Non-pigmented ciliary epithelial cell (primary cell): Measurements from ENCODE around the gene MFSD2A.
"Not testable (repeated sequence)": the region's sequence is repeated elsewhere in the genome, so short reads cannot be mapped to it uniquely, and the experiment has no call there.

Experiments
- DNase-seq: peaks from one replicate; pipeline ENCODE4 v3.0.0-alpha.2; 2010; ENCODE audit warnings: low read depth

The MFSD2A gene

DNA sequence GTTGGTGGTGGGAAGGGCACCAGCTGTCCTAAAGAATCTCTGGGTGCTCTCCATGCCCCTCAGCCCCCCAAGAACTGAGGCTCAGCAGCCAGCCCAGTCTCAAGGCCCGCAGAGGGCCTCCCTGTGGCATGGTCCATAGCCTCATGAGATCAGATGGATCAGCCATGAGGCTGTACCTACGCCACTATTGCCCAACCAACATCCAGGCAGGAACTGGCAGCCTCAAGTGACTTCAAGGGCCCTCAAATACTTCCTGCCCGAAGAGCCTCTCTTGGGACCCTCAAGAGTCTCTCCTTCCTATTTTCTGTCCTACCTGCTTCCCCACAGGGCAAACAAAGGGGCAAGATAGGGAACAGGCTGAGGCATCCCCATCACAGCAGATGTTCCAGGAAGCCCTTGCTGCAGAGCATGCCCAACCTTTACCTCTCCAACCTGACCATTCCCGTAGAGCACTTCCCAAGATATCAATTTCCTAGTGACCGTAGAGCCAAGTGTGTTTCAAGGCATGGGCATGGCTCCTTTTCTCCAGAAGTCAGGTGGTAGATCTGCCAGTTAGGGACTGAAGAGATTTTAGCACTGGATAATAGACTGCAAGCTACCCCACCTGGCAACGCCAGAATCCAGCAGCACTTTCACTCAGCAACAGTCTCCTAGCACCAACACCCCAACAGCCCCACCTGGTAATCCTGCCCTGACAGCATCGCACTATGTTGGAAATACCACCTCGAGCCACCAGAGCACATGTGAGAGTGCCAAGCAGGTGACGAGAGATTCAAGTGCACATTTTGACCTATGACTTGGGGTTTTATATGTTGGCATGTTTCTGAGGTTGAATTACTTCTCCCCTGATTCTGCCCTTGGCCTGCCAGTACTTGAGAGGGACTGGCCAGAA lies 13.7 kb upstream of the MFSD2A start:
- no peak for DNase-seq

DNA sequence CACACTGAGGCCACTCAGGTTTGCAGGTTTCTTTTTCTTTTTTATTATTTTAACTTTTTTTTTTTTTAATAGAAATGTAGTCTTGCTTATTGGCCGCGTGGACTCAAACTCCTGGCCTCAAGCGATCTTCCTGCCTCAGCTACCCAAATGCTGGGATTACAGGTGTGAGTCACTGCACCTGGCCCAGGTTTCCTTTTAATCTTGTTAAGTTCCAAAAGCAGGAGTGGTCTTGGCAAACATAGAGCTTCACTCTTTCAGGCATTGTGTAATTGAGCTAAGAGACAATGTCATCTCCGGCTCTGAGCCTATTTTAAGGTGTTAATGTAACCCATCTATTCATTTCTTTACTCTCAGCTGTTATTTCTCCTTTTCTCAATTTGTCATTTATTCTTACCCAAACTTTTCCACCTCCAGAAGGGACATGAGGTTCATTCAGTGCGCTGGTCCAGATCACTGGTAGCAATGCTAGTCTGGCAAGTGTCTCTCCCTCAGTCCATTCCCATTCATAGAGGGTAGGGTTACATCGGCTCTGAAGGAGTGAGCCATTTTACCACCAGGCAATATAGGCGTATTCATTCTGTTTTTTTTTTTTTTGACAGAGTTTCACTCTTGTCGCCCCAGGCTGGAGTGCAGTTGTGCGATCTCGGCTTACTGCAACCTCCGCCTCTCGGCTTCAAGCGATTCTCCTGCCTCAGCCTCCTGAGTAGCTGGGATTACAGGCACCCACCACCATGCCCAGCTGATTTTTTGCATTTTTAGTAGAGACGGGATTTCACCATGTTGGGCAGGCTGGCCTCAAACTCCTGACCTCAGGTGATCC lies 11.3 kb upstream of the MFSD2A start:
- no peak for DNase-seq

DNA sequence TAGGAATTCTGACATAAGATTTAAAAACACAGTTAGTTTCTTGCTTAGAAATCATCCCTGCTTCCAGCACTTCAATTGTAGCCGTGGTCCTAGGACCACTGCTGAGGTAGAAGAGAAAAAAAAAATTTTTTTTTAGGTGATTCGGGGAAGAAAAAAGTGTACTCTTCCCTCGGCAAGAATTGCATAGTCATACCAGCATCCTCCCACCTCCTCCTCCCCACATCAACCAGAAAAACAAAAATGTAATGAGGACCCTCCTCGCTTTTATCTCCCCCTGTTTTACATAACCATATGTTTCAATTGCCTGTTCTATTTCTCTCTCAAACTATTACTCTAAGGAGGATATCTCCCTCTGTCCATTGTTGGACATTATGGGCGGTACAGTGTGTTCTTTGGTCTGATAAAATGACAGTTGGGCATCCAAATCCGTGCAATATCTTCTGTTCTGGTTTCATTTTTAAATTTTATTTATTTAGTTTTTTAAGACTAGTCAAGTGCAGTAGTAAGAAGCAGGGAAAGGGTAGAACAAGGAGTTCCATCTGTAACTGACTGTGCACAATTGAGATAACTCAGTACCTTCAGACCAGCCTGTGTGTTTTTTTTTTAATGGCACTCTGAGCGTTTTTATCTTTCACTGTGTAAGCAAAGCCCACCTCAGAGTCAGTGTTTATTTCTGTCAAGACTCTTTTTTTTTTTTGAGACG lies 10.4 kb upstream of the MFSD2A start:
- no peak for DNase-seq

DNA sequence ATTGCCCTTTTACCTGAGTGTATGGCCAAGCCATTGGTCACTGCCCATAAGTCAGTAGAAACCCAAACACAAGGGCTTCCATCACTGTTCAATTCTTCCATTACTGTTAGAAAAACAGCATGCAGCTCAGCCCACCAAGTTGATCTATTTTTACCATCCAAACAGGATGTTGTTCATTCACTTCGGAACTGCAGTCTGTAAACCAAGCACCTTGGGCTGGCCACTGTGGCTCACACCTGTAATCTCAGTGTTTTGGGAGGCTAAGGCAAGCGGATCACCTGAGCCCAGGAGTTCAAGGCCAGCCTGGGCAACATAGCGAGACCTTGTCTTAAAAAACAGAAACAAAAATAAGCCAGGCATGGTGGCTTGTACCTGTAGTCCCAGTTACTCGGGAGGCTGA lies 8.7 kb upstream of the MFSD2A start:
- no peak for DNase-seq

DNA sequence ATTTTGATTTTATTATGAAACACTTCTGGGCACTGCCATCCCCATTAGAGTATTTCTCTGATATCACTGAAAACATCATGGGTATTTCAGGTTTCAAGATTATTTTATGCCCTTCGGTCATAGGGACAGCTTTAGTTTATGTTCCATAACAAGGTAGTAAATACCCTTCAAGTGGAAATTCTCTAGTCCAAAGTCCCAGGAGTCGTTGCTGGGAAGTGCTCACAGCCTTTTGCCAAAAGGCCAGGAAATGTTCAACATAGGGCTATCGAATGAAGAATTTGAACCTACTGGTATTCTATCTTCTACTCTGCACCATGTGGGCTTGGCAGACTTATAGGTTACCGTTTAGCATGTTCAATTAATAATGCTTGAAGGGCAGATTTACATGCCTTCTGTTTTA lies 7.7 kb upstream of the MFSD2A start:
- DNase-seq: no peak

DNA sequence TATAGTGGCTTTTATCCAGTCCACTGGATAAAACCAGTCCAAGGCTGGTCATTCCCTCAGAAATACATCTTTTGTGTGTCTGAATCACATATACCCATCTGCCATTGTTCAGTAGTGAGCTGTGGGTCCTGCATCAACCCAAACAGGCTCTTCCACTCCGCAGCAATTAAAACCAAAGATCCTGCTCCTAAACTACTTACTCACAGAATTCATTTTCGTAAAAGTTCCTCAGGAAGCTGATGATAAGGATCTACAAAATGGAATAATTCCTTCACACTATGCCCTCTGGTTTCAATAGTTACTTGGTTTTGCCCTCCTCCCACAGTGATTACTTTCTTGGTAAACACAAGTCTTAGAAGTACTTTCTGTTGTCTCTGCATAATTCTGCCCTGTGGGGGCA lies 5.1 kb upstream of the MFSD2A start:
- DNase-seq: no peak

DNA sequence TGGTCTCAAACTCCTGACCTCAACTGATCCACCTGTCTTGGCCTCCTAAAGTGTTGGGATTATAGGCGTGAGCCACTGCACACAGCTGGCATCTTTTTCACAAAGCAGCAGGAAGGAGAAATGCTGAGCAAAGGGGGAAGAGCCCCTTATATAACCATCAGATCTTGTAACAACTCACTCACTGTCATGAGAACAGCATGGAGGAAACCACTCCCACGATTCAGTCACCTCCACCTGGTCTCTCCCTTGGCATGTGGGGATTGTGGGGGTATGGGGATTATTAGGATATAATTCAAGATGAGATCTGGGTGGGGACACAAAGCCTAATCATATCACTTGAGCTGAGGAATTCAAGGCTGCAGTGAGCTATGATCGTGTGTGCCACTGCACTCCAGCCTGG lies 3.0 kb upstream of the MFSD2A start:
- no peak for DNase-seq

DNA sequence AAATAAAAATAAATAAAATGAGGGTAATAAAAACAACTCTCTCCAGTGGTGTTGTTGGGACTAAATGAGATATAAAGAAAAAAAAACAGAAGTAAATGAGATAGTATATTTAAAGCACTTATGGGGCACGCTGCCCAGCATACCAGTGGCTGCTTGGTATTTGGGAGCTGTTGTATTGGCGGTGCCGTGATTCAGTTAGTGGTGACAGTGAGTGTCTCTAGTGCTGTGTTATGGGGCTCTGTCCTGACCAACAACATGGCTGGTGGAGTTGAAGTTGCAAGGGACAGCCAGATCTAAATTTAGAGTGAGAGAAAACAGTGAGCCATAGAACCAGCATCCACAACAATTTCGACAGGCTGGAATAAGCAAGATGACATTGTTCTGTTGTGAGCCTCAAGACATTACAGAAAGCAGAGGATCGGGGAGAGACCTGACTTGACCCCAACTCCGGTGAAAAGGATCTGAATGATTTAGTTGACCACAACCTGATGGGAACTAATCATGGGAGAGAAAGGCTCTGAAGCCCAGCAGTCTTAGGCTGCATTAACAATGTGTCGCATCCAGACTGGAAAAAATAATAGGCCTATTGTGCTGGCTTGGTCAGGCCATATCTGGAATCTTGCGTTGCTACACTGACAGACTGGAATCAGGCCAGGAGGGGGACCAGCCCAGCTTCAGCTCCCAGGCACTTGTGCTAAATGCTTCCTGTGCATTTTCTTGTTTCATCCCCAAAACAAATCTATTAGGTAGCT lies 2.4 kb upstream of the MFSD2A start:
- DNase-seq: no peak

DNA sequence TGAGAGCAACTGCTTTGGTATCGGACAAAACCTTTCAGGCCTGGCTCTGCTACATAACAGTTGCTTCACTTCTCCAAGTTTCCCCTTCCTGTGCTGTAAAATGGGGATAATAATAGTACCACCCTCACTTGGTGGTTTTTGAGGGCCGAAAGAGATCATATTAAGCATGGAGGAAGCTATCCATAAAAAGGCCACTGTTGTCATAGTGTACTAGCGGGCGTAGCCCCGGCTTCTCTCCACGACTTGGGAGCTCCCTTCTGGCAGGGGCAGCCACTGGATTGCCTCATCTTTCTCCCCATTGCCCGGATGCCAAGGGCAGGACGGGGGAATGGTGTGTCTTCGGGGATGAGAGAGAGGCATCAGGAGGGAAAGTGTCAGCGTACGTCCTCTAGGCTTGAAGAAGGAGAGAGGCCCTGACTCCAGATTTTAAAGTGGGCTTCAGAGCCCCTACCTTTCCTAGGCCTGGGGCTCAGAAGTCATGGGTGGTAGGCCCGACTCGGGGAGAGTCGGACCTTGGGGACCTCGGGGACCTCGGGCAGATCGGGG lies 548 bp upstream of the MFSD2A start:
- DNase-seq: no peak

DNA sequence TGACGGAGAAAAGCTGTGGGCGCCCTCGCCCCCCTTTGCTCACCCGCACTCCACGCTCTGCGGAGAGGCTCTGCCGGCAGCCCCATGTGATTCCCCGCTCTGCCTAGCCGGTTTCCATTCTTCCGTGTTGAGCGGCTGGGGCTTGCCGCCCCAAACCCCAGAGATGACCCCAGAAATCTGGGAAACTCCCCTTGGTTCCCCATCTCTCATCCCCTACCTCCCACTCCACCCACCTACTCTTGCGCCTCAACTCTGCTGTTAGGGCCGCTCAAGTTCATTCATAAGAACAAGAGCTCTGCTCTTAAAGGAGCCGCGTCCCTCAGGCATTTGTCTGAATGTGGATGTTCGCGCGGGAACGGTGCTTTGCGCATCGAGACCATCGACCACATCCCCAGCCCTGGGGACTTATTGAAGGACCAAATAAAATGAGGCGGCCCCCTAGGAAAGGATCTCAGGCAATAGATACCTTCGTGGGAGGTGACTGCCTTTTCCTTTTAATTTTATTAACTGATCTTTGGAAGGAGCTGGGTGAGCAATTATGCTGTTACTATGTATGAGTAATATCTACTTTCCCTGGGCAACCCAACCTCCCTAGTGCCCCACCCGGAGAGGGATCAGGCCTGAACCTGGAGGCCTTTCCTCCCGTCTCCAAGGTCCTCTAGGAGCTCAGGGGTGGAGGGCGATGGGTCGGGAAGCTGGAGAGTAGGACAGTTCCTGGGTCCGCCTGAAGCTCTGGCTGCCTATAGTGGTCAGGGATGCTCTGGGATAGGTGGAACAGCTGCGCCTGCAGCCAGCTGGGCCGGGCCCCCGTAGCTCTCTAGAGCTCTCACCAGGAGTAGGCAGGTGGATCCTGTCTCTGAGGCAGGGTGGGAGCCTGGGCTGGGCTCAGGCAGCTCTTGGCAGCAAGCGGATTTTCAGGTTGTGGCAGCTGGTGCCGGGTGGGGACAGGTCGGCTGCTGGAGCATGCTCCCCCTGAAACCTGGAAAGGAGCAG lies 898 bp downstream of the MFSD2A start:
- DNase-seq: no peak

DNA sequence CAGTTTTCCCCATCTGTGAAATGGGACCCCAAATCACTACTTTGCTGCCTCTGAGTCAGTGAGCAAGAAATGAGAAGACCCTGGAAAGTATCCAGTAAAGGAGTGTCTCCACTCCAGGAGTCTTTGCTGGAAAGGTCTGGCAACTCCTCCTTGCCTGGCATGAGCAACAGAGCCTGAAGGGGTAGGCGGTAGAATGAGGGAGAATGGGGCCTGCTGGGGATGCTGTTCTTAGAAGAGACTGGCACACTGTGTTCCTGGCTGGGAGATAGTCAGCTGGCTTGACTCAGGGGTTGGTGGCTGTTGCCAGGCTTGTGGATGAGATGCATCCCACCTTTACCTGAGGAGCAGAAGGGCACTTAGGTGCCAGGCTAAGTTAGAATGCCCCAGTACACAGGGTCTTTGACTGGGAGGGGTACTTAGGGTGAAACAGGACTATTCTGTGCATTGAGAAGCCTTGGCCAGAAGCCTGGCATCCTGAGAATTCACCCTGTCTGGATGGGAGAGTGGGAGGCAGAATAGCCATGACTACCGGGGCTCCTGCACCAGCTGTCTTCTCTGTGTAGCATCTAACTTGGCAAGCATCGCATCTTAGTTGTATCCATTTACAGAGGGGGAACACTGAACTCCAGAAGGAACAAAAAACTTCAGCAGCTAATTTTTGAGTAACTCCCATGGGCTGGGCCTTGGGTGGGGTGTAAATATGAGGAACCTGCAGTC lies 2.5 kb downstream of the MFSD2A start:
- no peak for DNase-seq

DNA sequence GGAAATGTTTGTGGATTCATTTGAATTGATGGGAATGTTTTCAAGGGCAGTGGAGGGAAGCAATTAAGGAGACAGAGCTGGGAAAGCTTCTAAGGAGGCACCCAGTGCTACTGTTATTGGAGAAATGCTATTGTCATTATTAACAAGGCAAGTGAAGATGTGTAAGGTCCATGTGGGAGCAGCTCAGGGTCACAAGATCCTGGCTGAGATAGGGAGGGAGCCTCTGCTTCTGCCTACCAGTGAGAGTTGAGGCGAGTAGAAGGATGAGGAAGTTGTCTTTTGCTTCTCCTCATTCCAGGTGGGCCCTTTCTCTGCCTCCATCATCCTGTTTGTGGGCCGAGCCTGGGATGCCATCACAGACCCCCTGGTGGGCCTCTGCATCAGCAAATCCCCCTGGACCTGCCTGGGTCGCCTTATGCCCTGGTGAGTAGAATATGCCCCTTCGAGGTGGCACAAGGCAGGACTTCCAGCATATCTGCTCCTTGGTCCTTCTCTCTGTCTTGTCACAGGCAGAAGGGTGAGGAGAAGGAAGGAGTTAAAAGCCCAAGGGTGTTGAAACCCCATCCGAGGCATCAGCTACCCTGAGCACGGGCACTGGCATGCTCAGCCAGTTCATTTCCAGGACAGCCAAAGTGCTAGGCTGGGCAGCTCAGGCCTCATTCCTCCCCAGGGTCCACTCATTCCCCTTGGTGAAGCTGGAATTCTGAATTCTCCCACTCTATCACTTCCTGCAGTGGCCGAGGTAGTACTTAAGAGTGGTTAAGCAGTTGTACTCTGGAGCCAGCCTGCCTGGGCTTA lies 3.7 kb downstream of the MFSD2A start:
- DNase-seq: no peak

DNA sequence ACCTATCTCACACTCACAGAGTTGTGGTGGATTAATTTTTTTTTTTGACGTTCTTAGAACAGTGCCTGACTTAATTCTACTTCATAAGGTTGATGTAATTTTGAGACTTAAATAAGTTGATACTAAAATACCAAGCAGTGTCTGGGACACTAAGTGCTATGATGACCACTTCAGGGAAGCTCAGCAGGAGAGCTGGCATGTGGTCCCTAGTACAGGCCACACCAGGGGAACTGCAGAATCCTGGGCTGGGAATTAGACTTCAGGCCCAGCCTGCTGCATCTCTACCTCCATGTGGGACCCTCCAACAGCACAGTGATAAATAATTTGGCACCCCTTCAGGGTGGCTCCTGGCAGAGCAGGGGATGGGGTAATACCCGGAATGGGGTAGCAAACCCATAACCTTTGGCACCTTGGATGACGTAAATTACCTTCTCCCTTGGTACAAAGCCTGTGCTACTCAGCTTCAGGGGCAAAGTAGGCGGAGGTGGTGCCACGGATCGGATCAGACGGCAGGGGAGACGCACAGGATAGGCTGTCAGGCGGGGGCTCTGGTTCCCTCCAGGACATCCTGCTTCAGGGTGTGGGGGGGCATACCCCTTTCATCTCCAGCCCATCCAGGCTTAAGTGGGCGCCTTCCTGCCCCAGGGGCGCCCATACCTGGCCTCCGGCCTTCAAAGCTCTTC lies 4.8 kb downstream of the MFSD2A start:
- no peak for DNase-seq

DNA sequence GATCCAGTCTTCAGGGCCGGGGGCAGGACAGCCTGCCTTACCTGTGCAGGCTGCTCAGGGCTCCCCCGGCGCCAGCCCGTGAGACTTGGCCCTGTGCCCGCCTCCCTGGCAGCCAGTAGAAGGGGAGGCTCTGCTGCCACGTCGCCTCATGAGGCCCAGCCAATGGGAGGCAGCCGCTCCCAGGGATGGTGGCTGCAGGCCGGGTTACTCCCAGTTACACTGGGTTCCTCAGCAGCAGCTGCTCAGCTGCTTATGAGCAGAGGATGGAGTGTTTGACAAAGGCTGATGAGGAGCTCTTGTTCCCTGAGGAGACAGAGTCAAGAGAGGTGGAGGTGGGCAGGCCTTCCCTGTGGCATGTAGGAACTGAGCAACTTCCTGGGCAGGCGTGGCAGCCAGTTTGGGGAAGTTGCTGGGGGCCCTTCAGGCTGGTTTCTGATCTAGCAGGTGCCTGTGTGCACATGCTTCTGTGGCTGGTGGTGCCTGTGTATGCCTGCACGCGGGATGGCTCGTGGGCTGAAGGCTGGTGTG lies 5.5 kb downstream of the MFSD2A start:
- no peak for DNase-seq

DNA sequence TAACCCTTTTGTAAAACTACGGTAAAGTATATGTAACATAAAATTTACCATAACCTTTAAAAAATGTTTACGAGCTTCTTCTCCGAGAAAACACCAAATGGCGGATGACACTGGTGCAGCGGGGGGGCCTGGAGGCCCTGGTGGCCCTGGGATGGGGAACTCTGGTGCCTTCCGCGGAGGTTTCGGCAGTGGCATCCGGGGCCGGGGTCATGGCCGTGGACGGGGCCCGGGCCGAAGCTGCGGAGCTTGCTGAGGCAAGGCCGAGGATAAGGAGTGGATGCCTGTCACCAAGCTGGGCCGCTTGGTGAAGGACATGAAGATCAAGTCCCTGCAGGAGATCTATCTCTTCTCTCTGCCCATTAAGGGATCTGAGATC lies 7.5 kb downstream of the MFSD2A start:
- DNase-seq: no peak

DNA sequence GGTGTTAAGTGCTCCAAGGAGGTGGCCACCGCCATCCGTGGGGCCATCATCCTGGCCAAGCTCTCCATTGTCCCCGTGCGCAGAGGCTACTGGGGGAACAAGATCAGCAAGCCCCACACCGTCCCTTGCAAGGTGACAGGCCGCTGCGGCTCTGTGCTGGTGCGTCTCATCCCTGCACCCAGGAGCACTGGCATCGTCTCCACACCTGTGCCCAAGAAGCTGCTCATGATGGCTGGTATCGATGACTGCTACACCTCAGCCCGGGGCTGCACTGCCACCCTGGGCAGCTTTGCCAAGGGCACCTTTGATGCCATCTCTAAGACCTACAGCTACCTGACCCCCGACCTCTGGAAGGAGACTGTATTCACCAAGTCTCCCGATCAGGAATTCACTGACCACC lies 8.0 kb downstream of the MFSD2A start:
- not testable (repeated sequence) for DNase-seq

DNA sequence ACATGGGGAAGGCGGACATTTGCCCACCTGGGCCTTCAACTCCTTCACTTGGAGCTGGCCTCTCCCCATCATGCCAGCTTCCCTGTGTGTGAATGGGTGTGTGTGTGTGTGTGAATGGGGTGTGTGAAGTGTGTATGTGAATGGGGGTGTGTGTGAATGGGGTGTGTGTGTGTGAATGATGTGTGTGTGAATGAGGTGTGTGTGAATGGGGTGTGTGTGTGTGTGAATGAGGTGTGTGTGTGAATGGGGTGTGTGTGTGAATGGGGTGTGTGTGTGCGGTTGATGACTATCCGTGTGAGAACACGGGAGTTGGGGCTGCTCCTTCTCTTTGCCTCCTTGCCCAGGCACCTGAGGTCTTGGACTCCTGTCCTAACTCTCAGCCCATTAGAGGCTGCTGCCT lies 9.6 kb downstream of the MFSD2A start:
- no peak for DNase-seq

DNA sequence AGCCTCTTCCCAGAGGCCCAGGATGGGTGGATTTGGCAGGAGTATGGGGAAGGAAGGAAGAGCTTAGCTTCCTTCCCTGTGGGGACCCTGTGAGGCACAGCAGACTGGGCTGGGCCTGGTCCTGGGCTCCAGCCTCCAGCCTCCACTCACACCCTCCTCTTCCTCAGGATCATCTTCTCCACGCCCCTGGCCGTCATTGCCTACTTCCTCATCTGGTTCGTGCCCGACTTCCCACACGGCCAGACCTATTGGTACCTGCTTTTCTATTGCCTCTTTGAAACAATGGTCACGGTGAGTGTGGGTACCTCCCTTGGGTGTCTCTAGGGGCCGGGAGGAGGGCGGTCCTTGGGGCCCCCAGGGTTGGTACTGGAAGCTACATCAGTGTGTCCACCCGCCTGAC lies 10.1 kb downstream of the MFSD2A start:
- no peak for DNase-seq
